ENCODE data around the gene GBE1.
"Not testable (repeated sequence)": the region's sequence is repeated elsewhere in the genome, so short reads cannot be mapped to it uniquely, and the experiment has no call there.

The GBE1 gene

GRCh38 chr3:81758275-81758674, 3.2 kb downstream of the GBE1 start:
- no peak overlapping the region for H3K27ac ChIP-seq (ENCODE audit: insufficient read depth in 1 of 2, low read depth in 1 of 2, low read length in 2 of 2, poor library complexity in 1 of 2, severe bottlenecking in 2 of 2)
- DNase-seq: no peak
- no CpG with 5 or more reads among the region's 1 CpG for WGBS (ENCODE audit: insufficient coverage)
- H3K27me3 ChIP-seq (replicated peaks in 2 of 5; ENCODE audit: control insufficient read depth in 4 of 5, insufficient read depth in 5 of 5, low read length in 4 of 5): no peaks in the 10 kb centered on the region
- ChIA-PET POLR2A (no interaction called here), CTCF (no interaction called here)
- H3K36me3 ChIP-seq (ENCODE audit: control insufficient read depth in 4 of 4, insufficient read depth in 4 of 4, low read length in 3 of 4): peaks cover 5 to 25% (median 9%) of the 10 kb centered on the region in 4 experiments
- peaks cover 9 to 32% (median 29%) of the 10 kb centered on the region in 4 experiments for H3K4me1 ChIP-seq (ENCODE audit: control extremely low read depth in 1 of 4, control insufficient read depth in 4 of 4, insufficient read depth in 4 of 4, low read length in 3 of 4)
- H3K9me3 ChIP-seq (ENCODE audit: control extremely low read depth in 1 of 5, control insufficient read depth in 4 of 5, insufficient read depth in 2 of 5, low read depth in 1 of 5, low read length in 4 of 5): peaks cover 0 to 8% (median 4%) of the 10 kb centered on the region in 5 experiments
- H3K4me3 ChIP-seq (ENCODE audit: control insufficient read depth in 1 of 7, extremely low read depth in 1 of 7, insufficient read depth in 4 of 7, low read depth in 2 of 7, low read length in 6 of 7): no peak overlapping the region

GRCh38 chr3:81753416-81754027, 7.9 kb downstream of the GBE1 start:
- POLR2A ChIA-PET: no interaction called here
- H3K36me3 ChIP-seq (ENCODE audit: control insufficient read depth in 4 of 4, insufficient read depth in 4 of 4, low read length in 3 of 4): peaks cover 4 to 29% (median 7%) of the 10 kb centered on the region in 4 experiments

GRCh38 chr3:81752604-81753003, 8.8 kb downstream of the GBE1 start:
- Histone ChIP-seq H3K9me3 (ENCODE audit: control extremely low read depth in 1 of 5, control insufficient read depth in 4 of 5, insufficient read depth in 2 of 5, low read depth in 1 of 5, low read length in 4 of 5) (peaks cover 0 to 8% (median 0%) of the 10 kb centered on the region in 5 experiments), H3K27ac (ENCODE audit: insufficient read depth in 1 of 2, low read depth in 1 of 2, low read length in 2 of 2, poor library complexity in 1 of 2, severe bottlenecking in 2 of 2) (no peak overlapping the region), H3K4me1 (ENCODE audit: control extremely low read depth in 1 of 4, control insufficient read depth in 4 of 4, insufficient read depth in 4 of 4, low read length in 3 of 4) (peaks cover 0 to 7% (median 0%) of the 10 kb centered on the region in 4 experiments), H3K36me3 (ENCODE audit: control insufficient read depth in 4 of 4, insufficient read depth in 4 of 4, low read length in 3 of 4) (peaks cover 2 to 22% (median 5%) of the 10 kb centered on the region in 4 experiments), H3K27me3 (replicated peaks in 2 of 5; ENCODE audit: control insufficient read depth in 4 of 5, insufficient read depth in 5 of 5, low read length in 4 of 5) (no peaks in the 10 kb centered on the region), H3K4me3 (ENCODE audit: control insufficient read depth in 1 of 7, extremely low read depth in 1 of 7, insufficient read depth in 4 of 7, low read depth in 2 of 7, low read length in 6 of 7) (no peak overlapping the region)
- POLR2A ChIA-PET: no interaction called here
- no peak for DNase-seq
- CTCF ChIA-PET: interaction anchor here (1.4 to 1.7 kb wide), 4 partner anchors 10 to 42 kb away, joined by 3 to 5 read pairs (median 4); no protein-coding TSS in a partner anchor

More at GRCh38 chr3:81753416-81754027, 7.9 kb downstream of the GBE1 start:
- WGBS (ENCODE audit: insufficient coverage): 100% methylated on average over 2 of the region's 2 CpGs
- H3K9me3 ChIP-seq (ENCODE audit: control extremely low read depth in 1 of 5, control insufficient read depth in 4 of 5, insufficient read depth in 2 of 5, low read depth in 1 of 5, low read length in 4 of 5): peaks cover 0 to 8% (median 2%) of the 10 kb centered on the region in 5 experiments
- no peaks in the 10 kb centered on the region for H3K27me3 ChIP-seq (replicated peaks in 2 of 5; ENCODE audit: control insufficient read depth in 4 of 5, insufficient read depth in 5 of 5, low read length in 4 of 5)
- CTCF ChIA-PET: interaction anchor here (1.4 to 1.6 kb wide), 3 partner anchors 9 to 42 kb away, joined by 3 to 4 read pairs (median 3); no protein-coding TSS in a partner anchor
- DNase-seq: peak in 1 of 3 donors; percentile 24
- peaks cover 0 to 7% (median 0%) of the 10 kb centered on the region in 4 experiments for H3K4me1 ChIP-seq (ENCODE audit: control extremely low read depth in 1 of 4, control insufficient read depth in 4 of 4, insufficient read depth in 4 of 4, low read length in 3 of 4)
- no peak overlapping the region for H3K27ac ChIP-seq (ENCODE audit: insufficient read depth in 1 of 2, low read depth in 1 of 2, low read length in 2 of 2, poor library complexity in 1 of 2, severe bottlenecking in 2 of 2)
- no peak overlapping the region for H3K4me3 ChIP-seq (ENCODE audit: control insufficient read depth in 1 of 7, extremely low read depth in 1 of 7, insufficient read depth in 4 of 7, low read depth in 2 of 7, low read length in 6 of 7)

GRCh38 chr3:81749265-81749664, 12.2 kb downstream of the GBE1 start:
- no peaks in the 10 kb centered on the region for H3K27me3 ChIP-seq (replicated peaks in 2 of 5; ENCODE audit: control insufficient read depth in 4 of 5, insufficient read depth in 5 of 5, low read length in 4 of 5)
- no peak overlapping the region for H3K27ac ChIP-seq (ENCODE audit: insufficient read depth in 1 of 2, low read depth in 1 of 2, low read length in 2 of 2, poor library complexity in 1 of 2, severe bottlenecking in 2 of 2)
- WGBS (ENCODE audit: insufficient coverage): no CpG with 5 or more reads among the region's 2 CpGs
- no peak overlapping the region for H3K4me3 ChIP-seq (ENCODE audit: control insufficient read depth in 1 of 7, extremely low read depth in 1 of 7, insufficient read depth in 4 of 7, low read depth in 2 of 7, low read length in 6 of 7)
- peaks cover 0 to 7% (median 2%) of the 10 kb centered on the region in 4 experiments for H3K4me1 ChIP-seq (ENCODE audit: control extremely low read depth in 1 of 4, control insufficient read depth in 4 of 4, insufficient read depth in 4 of 4, low read length in 3 of 4)
- no peaks in the 10 kb centered on the region for H3K9me3 ChIP-seq (ENCODE audit: control extremely low read depth in 1 of 5, control insufficient read depth in 4 of 5, insufficient read depth in 2 of 5, low read depth in 1 of 5, low read length in 4 of 5)
- peaks cover 0 to 8% (median 0%) of the 10 kb centered on the region in 4 experiments for H3K36me3 ChIP-seq (ENCODE audit: control insufficient read depth in 4 of 4, insufficient read depth in 4 of 4, low read length in 3 of 4)
- no peak for DNase-seq
- ChIA-PET CTCF (no interaction called here), POLR2A (no interaction called here)

GRCh38 chr3:81747280-81747679, 14.2 kb downstream of the GBE1 start:
- POLR2A ChIA-PET: interaction anchor here (0.6 kb wide), 1 partner anchor 15 kb away, joined by 4 read pairs; no protein-coding TSS in a partner anchor
- not testable (repeated sequence) for H3K4me3 ChIP-seq (ENCODE audit: control insufficient read depth in 1 of 7, extremely low read depth in 1 of 7, insufficient read depth in 4 of 7, low read depth in 2 of 7, low read length in 6 of 7); DNase-seq; H3K36me3 ChIP-seq (ENCODE audit: control insufficient read depth in 4 of 4, insufficient read depth in 4 of 4, low read length in 3 of 4); H3K27ac ChIP-seq (ENCODE audit: insufficient read depth in 1 of 2, low read depth in 1 of 2, low read length in 2 of 2, poor library complexity in 1 of 2, severe bottlenecking in 2 of 2); H3K27me3 ChIP-seq (replicated peaks in 2 of 5; ENCODE audit: control insufficient read depth in 4 of 5, insufficient read depth in 5 of 5, low read length in 4 of 5); H3K9me3 ChIP-seq (ENCODE audit: control extremely low read depth in 1 of 5, control insufficient read depth in 4 of 5, insufficient read depth in 2 of 5, low read depth in 1 of 5, low read length in 4 of 5)
- H3K4me1 ChIP-seq (ENCODE audit: control extremely low read depth in 1 of 4, control insufficient read depth in 4 of 4, insufficient read depth in 4 of 4, low read length in 3 of 4): peaks cover 0 to 15% (median 8%) of the 10 kb centered on the region in 4 experiments
- no CpG with 5 or more reads among the region's 4 CpGs for WGBS (ENCODE audit: insufficient coverage)
- CTCF ChIA-PET: interaction anchor here (0.8 to 2.2 kb wide), 3 partner anchors 9 to 18 kb away, joined by 3 to 10 read pairs (median 3); no protein-coding TSS in a partner anchor

GRCh38 chr3:81744366-81744765, 17.1 kb downstream of the GBE1 start:
- Histone ChIP-seq H3K4me3 (ENCODE audit: control insufficient read depth in 1 of 7, extremely low read depth in 1 of 7, insufficient read depth in 4 of 7, low read depth in 2 of 7, low read length in 6 of 7) (no peak overlapping the region), H3K27me3 (replicated peaks in 2 of 5; ENCODE audit: control insufficient read depth in 4 of 5, insufficient read depth in 5 of 5, low read length in 4 of 5) (no peaks in the 10 kb centered on the region), H3K4me1 (ENCODE audit: control extremely low read depth in 1 of 4, control insufficient read depth in 4 of 4, insufficient read depth in 4 of 4, low read length in 3 of 4) (peaks cover 0 to 15% (median 8%) of the 10 kb centered on the region in 4 experiments), H3K9me3 (ENCODE audit: control extremely low read depth in 1 of 5, control insufficient read depth in 4 of 5, insufficient read depth in 2 of 5, low read depth in 1 of 5, low read length in 4 of 5) (peaks cover 0 to 1% (median 0%) of the 10 kb centered on the region in 5 experiments), H3K27ac (ENCODE audit: insufficient read depth in 1 of 2, low read depth in 1 of 2, low read length in 2 of 2, poor library complexity in 1 of 2, severe bottlenecking in 2 of 2) (no peak overlapping the region), H3K36me3 (ENCODE audit: control insufficient read depth in 4 of 4, insufficient read depth in 4 of 4, low read length in 3 of 4) (peaks cover 0 to 3% (median under 1%) of the 10 kb centered on the region in 4 experiments)
- no peak for DNase-seq
- CTCF ChIA-PET: interaction anchor here (1.0 to 1.2 kb wide), 3 partner anchors 12 to 165 kb away, joined by 3 to 4 read pairs (median 3); no protein-coding TSS in a partner anchor
- POLR2A ChIA-PET: no interaction called here
